Measurements from ENCODE around the gene RPL7A. TPM values are rescaled to one million over a fixed set of nuclear protein-coding genes. Genes with fewer than 3 reads are reported as not detected.
"Not testable (repeated sequence)": the region's sequence is repeated elsewhere in the genome, so short reads cannot be mapped to it uniquely, and the experiment has no call there.

RPL7A gene
- total and polyA plus RNA-seq, 3 donors from 2014 or later: 856 to 1,924 (median 1,453) TPM

- TF ChIP-seq CTCF (IDR thresholded peaks at IDR 0.05) (no peak), POLR2A (IDR thresholded peaks at IDR 0.05) (no peak)
- Histone ChIP-seq H3K27ac (no peak overlapping the region), H3K4me3 (no peak overlapping the region), H3K36me3 (ENCODE audit: low read depth, missing control alignments) (no peaks in the 10 kb centered on the region), H3K4me1 (no peaks in the 10 kb centered on the region), H3K27me3 (no peaks in the 10 kb centered on the region), H3K9me3 (no peaks in the 10 kb centered on the region)
- intact Hi-C loops (cut with DNase I; ENCODE audit: low total_unique reads): loop anchor here (10.0 kb wide), 1 partner anchor 137 kb away; no protein-coding TSS in a partner anchor
- DNase-seq: no peak
- WGBS, 2 donors: 86 to 88% methylated on average over 13 of the region's 13 CpGs
Measured at GRCh38 chr9:133321411-133321935, 26.5 kb upstream of the RPL7A start.

DNA sequence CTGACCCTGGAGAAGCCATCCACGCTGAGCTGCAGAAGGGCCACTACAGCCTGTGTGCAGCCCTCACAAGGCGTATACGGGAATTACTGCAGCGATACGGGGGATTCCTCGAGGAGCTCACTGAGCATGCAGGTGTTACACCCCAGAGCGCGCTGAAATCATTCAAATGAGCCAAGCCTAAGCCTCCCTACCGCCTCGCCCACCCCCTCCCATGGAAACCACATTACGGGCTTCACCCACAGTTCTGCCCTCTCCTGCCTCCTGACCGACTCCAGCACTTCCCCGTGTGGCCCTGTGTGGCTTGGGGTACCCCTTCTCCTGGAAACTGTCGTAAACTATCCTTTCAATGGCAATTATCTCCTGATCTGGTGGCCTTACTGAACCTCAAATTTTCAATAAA, 25.3 kb upstream of the RPL7A start:
- no peak for DNase-seq
- TF ChIP-seq POLR2A (IDR thresholded peaks at IDR 0.05) (no peak), CTCF (IDR thresholded peaks at IDR 0.05) (no peak)
- WGBS, 2 donors: 79 to 88% methylated on average over 14 of the region's 14 CpGs

GRCh38 chr9:133323211-133323610, 24.8 kb upstream of the RPL7A start:
- Histone ChIP-seq H3K4me3 (no peak overlapping the region), H3K27me3 (no peaks in the 10 kb centered on the region), H3K4me1 (no peaks in the 10 kb centered on the region), H3K27ac (no peak overlapping the region), H3K9me3 (no peaks in the 10 kb centered on the region), H3K36me3 (ENCODE audit: low read depth, missing control alignments) (no peaks in the 10 kb centered on the region)
- no peak for TF ChIP-seq CTCF (IDR thresholded peaks at IDR 0.05)
- no peak for TF ChIP-seq POLR2A (IDR thresholded peaks at IDR 0.05)
- WGBS, 2 donors: 89 to 90% methylated on average over 10 of the region's 10 CpGs
- intact Hi-C loops (cut with DNase I; ENCODE audit: low total_unique reads): loop anchor here (10.0 kb wide), 1 partner anchor 138 kb away; no protein-coding TSS in a partner anchor
- no peak for DNase-seq

More for the DNA sequence above, 25.3 kb upstream of the RPL7A start:
- H3K4me1 ChIP-seq: no peaks in the 10 kb centered on the region
- H3K27me3 ChIP-seq: no peaks in the 10 kb centered on the region
- no peaks in the 10 kb centered on the region for H3K36me3 ChIP-seq (ENCODE audit: low read depth, missing control alignments)
- intact Hi-C loops (cut with DNase I; ENCODE audit: low total_unique reads): loop anchor here (10.0 kb wide), 1 partner anchor 138 kb away; no protein-coding TSS in a partner anchor
- H3K4me3 ChIP-seq: no peak overlapping the region
- H3K9me3 ChIP-seq: no peaks in the 10 kb centered on the region
- no peak overlapping the region for H3K27ac ChIP-seq

DNA sequence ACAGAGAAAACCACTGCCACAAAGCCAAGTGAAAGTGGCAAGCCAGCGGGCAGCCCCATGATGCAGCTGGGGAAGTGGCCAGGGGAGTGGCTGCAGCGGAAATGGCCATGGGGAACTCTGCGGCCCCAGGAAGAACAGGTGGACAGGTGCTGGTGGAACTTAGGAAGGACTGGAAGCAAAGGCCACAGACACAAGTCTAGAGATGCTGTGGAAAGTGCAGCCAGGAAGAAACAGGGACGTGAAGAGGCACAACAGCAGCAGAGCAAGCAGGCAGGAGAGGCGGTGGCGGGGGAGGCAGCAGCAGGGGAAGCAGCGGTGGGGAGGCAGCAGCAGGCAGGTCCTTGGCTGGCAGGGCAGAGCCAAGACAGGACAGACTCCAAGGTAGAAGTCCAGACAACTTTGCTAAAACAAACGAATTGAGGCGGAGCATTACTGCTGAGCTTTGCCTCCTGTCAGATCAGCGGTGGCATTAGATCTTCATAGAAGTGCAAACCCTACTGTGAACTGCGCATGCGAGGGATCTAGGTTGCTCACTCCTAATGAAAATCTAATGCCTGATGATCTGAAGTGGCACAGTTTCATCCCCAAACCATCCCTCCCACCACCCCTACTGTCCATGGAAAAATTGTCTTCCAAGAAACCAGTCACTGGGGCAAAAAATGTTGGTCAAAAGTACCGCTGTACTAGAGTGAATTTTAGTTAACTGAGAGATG, 23.9 kb upstream of the RPL7A start:
- no peaks in the 10 kb centered on the region for H3K36me3 ChIP-seq (ENCODE audit: low read depth, missing control alignments)
- H3K27ac ChIP-seq: no peak overlapping the region
- intact Hi-C loops (cut with DNase I; ENCODE audit: low total_unique reads): loop anchor here (10.0 kb wide), 1 partner anchor 139 kb away; no protein-coding TSS in a partner anchor
- DNase-seq: no peak
- TF ChIP-seq POLR2A (IDR thresholded peaks at IDR 0.05) (no peak), CTCF (IDR thresholded peaks at IDR 0.05) (no peak)
- H3K9me3 ChIP-seq: no peaks in the 10 kb centered on the region
- no peaks in the 10 kb centered on the region for H3K27me3 ChIP-seq
- WGBS, 2 donors: 86 to 91% methylated on average over 13 of the region's 13 CpGs
- no peaks in the 10 kb centered on the region for H3K4me1 ChIP-seq
- no peak overlapping the region for H3K4me3 ChIP-seq

DNA sequence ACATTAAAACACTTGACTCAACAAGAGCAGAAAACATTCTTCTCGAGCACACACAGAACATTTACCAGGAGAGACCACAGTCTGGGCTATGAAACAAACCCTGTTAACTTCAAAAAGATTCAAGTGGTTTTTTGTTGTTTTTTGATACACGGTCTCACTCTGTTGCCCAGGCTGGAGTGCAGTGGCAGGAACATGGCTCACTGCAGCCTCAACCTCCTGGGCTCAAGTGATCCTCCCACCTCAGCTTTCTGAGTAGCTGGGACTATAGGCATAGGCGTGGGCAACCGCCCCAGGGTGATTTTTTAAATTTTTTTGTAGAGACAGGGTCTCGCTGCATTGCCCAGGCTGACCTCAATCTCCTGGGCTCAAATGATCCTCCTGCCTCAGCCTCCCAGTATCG, 21.0 kb upstream of the RPL7A start:
- H3K27me3 ChIP-seq; H3K9me3 ChIP-seq; H3K27ac ChIP-seq; H3K36me3 ChIP-seq (ENCODE audit: low read depth, missing control alignments); H3K4me1 ChIP-seq; H3K4me3 ChIP-seq; DNase-seq: not testable (repeated sequence)
- 80 to 89% methylated on average over 6 of the region's 6 CpGs for WGBS, 2 donors
- intact Hi-C loops (cut with DNase I; ENCODE audit: low total_unique reads): loop anchor here (10.0 kb wide), 1 partner anchor 142 kb away; no protein-coding TSS in a partner anchor
